Panc1 (cell line): Measurements from ENCODE around the gene LRBA. TPM values are rescaled to one million over a fixed set of nuclear protein-coding genes. Genes with fewer than 3 reads are reported as not detected.

Experiments used
- ATAC-seq: fragments of 200-7000 bp; cut with Tn5 transposase; 2 replicates; pipeline ENCODE4 v1.9.1; 2020; ENCODE audit warnings: mild to moderate bottlenecking, moderate library complexity
- BruUV-seq: library from RNA; stranded (reverse); fragments of 400-500 nt; replicated peaks from 2 replicates; lab custom pipeline; 2021; lab: Mats Ljungman, UMichigan
- CTCF ChIA-PET: fragments of 300-600 bp; sonication (Branson Sonifier 250); formaldehyde crosslinking; loops from one replicate; lab custom pipeline; 2022; ENCODE audit warnings: antibody characterized with exemption; lab: Charles Lee
- POLR2A ChIA-PET: fragments of 300-600 bp; sonication (Branson Sonifier 250); formaldehyde crosslinking; loops from one replicate; lab custom pipeline; 2022; ENCODE audit warnings: antibody characterized with exemption; lab: Charles Lee
- DNase-seq: peaks from one replicate; pipeline ENCODE4 v3.0.0-alpha.2; 2010; ENCODE audit warnings: low read depth, low spot score
- H3K27ac ChIP-seq: 2 replicates; pipeline ENCODE4 v1.5.1; 2011; ENCODE audit warnings: mild to moderate bottlenecking, low read length, inconsistent platforms
- H3K27me3 ChIP-seq: fragments of 200-500 bp; sonication (Bioruptor generic); 2 replicates; pipeline ENCODE4 v1.6.0; 2014; ENCODE audit warnings: low read length, inconsistent platforms; ENCODE audit not compliant: control insufficient read depth, insufficient read depth
- H3K36me3 ChIP-seq: fragments of 200-500 bp; sonication (Bioruptor generic); 2 replicates; pipeline ENCODE4 v1.5.1; 2014; ENCODE audit warnings: inconsistent platforms, mild to moderate bottlenecking, low read length, moderate library complexity; ENCODE audit not compliant: control insufficient read depth, insufficient read depth
- H3K4me1 ChIP-seq: 2 replicates; pipeline ENCODE4 v1.5.1; 2011; ENCODE audit warnings: inconsistent platforms, mild to moderate bottlenecking, low read length, moderate library complexity; ENCODE audit not compliant: control insufficient read depth, insufficient read depth
- H3K4me3 ChIP-seq, 2 experiments: 2 replicates each; pipeline ENCODE4 v1.5.1; 2011 to 2012; ENCODE audit warnings: low read depth in 2 of 2, low read length in 2 of 2, mild to moderate bottlenecking in 2 of 2, inconsistent platforms in 1 of 2, moderate library complexity in 1 of 2
- H3K9me3 ChIP-seq: fragments of 200-500 bp; sonication (Bioruptor generic); 2 replicates; pipeline ENCODE4 v1.5.1; 2014; ENCODE audit warnings: low read depth, mild to moderate bottlenecking, inconsistent platforms, low read length, moderate library complexity; ENCODE audit not compliant: control insufficient read depth, insufficient read depth
- CTCF ChIP-seq: fragments of 450-650 bp; IDR thresholded peaks from 2 replicates; pipeline ENCODE4 v1.5.1; 2017; ENCODE audit warnings: mild to moderate bottlenecking
- POLR2AphosphoS5 ChIP-seq: IDR thresholded peaks from 2 replicates; pipeline ENCODE4 v1.6.1; 2012; ENCODE audit warnings: mild to moderate bottlenecking, low read depth, low read length, moderate library complexity
- REST ChIP-seq, 2 experiments: IDR thresholded peaks; 2 replicates each; pipeline ENCODE4 v1.6.1; 2011 to 2012; ENCODE audit warnings: low read depth in 2 of 2, control low read depth in 1 of 2, low read length in 1 of 2, mild to moderate bottlenecking in 1 of 2, moderate library complexity in 1 of 2; ENCODE audit not compliant: insufficient read depth in 1 of 2
- SIN3A ChIP-seq: IDR thresholded peaks from 2 replicates; pipeline ENCODE4 v1.6.1; 2012; ENCODE audit warnings: low read depth, mild to moderate bottlenecking, low read length, moderate library complexity, borderline replicate concordance; ENCODE audit not compliant: insufficient read depth
- TCF7L2 ChIP-seq: IDR thresholded peaks from 2 replicates; pipeline ENCODE4 v1.6.1; 2011; ENCODE audit warnings: mild to moderate bottlenecking, low read depth, low read length, inconsistent platforms
- in situ Hi-C: cut with HindIII; loops from 2 replicates; pipeline ENCODE4 v1.10.0; 2016; ENCODE audit warnings: low sequenced_read_pairs, low pct_unique_long_range_greater_than_20kb
- intact Hi-C: fragments of 100-400 bp; cut with micrococcal nuclease; formaldehyde crosslinking; loops from one replicate; pipeline ENCODE4 v1.10.0; 2022; ENCODE audit not compliant: unreplicated experiment
- total RNA-seq: library from RNA; stranded (reverse); gene quantifications from one replicate; pipeline ENCODE4 v1.2.1, GENCODE V29; 2021; ENCODE audit not compliant: unreplicated experiment

Gene LRBA
- total RNA-seq, 1 experiment from 2014 or later: 26.4 TPM

DNA sequence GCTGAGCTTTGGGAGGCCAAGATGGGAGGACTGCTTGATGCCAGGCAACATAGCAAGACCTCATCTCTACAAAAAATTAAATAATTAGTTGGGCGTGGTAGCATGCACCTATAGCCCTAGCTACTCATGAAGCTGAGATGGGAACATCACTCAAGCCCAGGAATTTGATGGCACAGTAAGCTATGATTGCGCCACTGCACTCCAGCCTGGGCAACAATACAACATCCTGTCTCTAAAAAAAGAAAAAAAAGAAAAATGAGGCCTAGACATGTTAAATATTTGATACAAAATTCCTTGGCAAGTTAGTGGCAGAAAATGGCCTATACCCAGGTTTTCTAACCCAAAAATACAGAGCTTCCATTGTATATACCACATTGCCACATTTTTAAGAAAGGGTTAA is 521.2 kb downstream of the LRBA start:
- Histone ChIP-seq H3K4me1 (no peaks in the 10 kb centered on the region), H3K27ac (no peak overlapping the region), H3K9me3 (no peaks in the 10 kb centered on the region), H3K4me3 (no peak overlapping the region), H3K27me3 (no peaks in the 10 kb centered on the region), H3K36me3 (no peaks in the 10 kb centered on the region)
- in situ Hi-C loops (no loop called here), intact Hi-C loops (no loop called here)
- no TSS peak for BruUV-seq
- ChIA-PET CTCF (no interaction called here), POLR2A (no interaction called here)
- ATAC-seq (no peak), DNase-seq (no peak)
- TF ChIP-seq POLR2AphosphoS5 (no peak), CTCF (no peak), TCF7L2 (no peak), SIN3A (no peak), REST (IDR thresholded peaks at IDR 0.05; ENCODE audit: insufficient read depth in 1 of 2, low read depth in 2 of 2, low read length in 1 of 2) (no peak)

DNA sequence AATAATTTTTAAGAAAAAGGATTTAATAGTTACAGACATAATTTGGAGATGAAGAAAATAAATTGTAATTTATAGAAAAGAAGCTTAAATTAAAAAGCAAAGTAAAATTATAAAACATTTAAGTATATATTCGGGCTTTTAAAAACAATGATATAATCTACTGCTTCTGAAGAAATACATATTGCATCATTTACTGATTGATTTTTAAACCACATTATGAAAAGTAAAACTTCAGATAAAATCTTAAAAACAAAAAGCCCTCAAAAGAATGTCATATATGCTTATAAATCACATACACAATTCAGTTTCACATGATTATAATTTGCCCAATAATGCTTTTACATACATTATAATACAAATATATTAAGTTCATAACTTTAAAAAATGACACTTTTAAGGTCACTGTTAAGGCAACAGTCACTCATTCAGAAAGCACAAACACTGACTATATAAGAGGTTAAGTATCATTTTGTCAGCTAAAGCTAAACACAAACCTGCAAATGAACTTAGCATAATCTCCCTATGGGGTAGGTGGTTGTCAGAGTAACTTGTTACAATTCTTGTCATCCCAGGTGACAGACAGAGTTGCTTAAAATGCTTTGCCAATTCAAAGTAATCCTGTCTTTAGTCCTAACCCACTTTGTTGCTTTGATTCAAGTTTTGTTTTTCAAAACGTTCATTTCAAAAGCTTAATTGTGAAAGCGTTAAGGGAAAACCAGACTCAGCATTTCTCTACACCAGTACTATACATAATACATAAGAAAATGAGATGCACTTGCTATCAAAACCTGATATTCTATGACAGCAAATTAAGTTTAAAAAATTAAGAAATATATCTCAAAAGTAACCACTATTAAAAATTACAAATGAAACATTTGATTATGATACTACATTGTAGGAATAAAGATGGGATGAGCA is 523.7 kb downstream of the LRBA start:
- BruUV-seq: no TSS peak
- in situ Hi-C loops (no loop called here), intact Hi-C loops (no loop called here)
- POLR2A ChIA-PET: no interaction called here
- Histone ChIP-seq H3K4me3 (no peak overlapping the region), H3K4me1 (no peaks in the 10 kb centered on the region), H3K27ac (no peak overlapping the region), H3K27me3 (no peaks in the 10 kb centered on the region), H3K36me3 (no peaks in the 10 kb centered on the region), H3K9me3 (no peaks in the 10 kb centered on the region)
- TF ChIP-seq CTCF (no peak), SIN3A (no peak), REST (IDR thresholded peaks at IDR 0.05; ENCODE audit: insufficient read depth in 1 of 2, low read depth in 2 of 2, low read length in 1 of 2) (no peak), POLR2AphosphoS5 (no peak), TCF7L2 (no peak)
- ATAC-seq: no peak
- DNase-seq: no peak
- CTCF ChIA-PET: no interaction called here
